GM08714 (cell line): ENCODE measurements around the gene BTBD9.

Experiments used
- H3K4me3 ChIP-seq: fragments of 200-500 bp; sonication (Bioruptor generic); 2 replicates; pipeline ENCODE4 v1.5.1; 2014; ENCODE audit warnings: mild to moderate bottlenecking, low read length, inconsistent platforms
- ZNF274 ChIP-seq: IDR thresholded peaks from 2 replicates; pipeline ENCODE4 v1.6.1; 2012; ENCODE audit warnings: mild to moderate bottlenecking, low read depth, low read length

Gene BTBD9

GRCh38 chr6:38593998-38594665 is 45.6 kb downstream of the BTBD9 start:
- H3K4me3 ChIP-seq = no peak overlapping the region
- no peak for TF ChIP-seq ZNF274

GRCh38 chr6:38593409-38593808 is 46.3 kb downstream of the BTBD9 start:
- no peak for TF ChIP-seq ZNF274
- no peak overlapping the region for H3K4me3 ChIP-seq

DNA sequence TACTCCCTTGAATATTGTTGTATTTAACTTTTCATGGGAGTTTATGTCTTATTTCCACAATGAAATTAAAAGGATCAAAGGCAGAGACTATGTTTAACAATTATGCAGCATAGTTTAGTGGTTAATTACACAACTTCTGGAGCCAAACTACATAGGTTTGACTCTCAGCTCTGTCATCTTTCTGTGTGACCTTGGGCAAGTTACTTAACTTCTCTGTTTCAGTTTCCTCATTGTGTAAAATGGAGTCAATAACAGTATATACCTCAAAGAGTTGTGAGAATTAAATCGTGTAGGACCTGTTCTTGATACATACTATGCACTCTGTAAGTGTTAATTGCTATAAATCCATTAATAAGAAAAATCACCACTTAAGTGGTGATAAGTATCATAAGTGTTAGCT is 48.3 kb downstream of the BTBD9 start:
- TF ChIP-seq ZNF274 = no peak
- H3K4me3 ChIP-seq = no peak overlapping the region

DNA sequence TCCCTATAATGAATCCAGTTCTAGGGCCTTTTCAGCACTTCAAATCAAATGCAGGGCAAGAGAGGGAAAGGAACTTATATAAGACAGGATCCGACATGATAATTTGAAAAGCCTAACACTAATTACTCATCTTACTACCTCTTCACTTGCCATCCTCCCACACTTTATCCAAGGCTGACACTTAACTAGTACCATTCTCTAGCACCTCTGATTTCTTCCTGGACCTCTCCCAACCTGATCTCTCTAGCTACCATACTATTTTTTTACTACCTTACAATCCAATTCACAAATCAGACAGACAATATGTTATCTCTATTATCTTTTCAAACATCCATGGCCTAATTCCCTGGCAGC is 50.4 kb downstream of the BTBD9 start:
- no peak for TF ChIP-seq ZNF274

DNA sequence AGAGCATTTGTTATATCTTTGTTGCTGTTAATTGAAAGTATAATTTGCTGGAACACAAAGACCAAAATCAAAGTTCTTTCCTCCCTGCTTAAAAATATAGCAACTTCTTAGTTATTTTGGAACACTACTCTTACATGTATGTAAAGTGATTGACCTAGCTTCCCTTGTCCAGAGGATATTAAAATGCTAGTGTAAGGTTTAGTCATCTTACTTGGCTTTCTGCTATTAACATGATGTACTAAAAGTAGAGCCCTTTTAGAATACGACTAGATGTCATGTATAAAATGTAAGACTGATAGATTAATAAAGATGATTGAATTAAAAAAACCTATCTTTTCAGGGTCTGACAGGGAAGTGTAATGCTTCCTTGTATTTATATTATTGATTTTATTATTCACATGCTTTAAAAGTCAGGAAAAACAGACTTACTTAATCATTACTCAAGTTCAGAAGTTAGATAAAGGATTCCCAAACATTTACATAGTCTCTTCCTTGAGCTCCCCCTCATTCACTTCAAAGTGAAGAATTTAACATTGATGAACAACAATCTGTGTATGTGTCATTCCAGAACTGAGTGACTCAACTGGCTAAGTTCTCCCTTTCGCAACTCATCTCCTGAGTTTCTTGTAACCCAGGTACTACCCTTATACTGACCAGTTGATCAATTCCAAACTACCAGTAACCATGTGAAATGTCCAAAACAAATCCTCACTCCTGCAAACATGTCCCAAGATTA is 50.9 kb downstream of the BTBD9 start:
- H3K4me3 ChIP-seq = no peak overlapping the region
- no peak for TF ChIP-seq ZNF274

More for the DNA sequence above, 50.4 kb downstream of the BTBD9 start:
- no peak overlapping the region for H3K4me3 ChIP-seq

DNA sequence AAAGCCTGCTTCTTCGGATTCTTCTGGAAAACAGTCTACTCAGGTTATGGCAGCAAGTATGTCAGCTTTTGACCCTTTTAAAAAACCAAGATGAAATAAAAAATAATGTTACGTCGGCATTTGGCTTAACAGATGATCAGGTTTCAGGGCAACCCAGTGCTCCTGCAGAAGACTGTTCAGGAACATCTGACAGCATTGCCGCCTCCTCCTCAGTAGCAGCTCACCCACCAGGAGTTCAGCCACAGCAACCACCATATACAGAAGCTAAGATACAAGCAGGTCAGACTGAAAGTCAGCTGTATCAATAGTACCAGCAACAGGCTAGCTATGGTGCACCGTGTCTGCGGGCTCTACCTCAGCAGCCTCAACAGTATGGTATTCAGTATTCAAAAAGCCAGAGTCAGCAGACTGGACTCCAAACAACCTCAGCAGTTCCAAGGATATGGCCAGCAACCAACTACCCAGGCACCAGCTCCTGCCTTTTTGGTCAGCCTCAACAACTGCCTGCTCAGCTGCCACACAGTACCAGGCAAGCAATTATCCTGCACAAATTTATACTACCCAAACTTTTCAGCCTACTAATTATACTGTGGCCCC is 51.9 kb downstream of the BTBD9 start:
- no peak overlapping the region for H3K4me3 ChIP-seq
- no peak for TF ChIP-seq ZNF274

- no peak overlapping the region for H3K4me3 ChIP-seq
- no peak for TF ChIP-seq ZNF274
Observed at GRCh38 chr6:38586992-38587391, 52.7 kb downstream of the BTBD9 start.

DNA sequence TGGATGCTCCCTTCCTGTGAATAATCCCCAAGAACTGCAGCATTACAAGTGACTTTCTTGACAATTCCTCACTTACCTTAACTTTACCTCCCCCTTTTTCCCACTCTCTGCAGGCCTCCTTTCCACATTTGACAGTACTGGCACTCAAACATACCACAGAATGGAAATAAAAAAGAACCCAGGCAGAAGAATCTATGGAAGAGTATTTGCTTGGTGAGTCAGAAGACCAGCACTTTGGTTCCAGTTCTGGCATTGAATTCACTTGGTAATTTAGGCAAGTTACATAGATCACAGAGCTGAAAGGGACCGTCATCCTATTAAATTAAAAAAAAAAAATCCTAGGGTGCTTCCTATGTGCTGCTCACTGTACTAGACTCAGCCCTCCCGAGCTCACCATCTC is 55.0 kb downstream of the BTBD9 start:
- no peak for TF ChIP-seq ZNF274
- H3K4me3 ChIP-seq = no peak overlapping the region

DNA sequence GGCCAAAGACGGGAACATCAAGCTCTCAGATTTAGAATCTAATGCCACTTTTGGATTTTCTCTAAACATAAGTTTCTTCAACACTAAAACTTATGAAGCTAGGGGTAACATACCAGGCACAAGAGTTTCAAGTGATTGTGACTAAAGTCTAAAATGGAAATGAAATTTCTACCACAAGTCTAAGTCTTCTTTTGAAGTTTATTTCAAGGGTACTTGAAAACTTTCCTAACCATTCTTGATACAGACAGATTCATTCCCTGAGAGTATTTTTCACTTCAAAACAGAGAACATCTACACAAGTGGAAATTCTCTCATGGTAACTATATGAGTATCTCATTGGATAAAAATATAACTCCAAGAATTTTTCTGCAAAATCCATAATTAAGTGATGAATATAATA is 56.2 kb downstream of the BTBD9 start:
- no peak for TF ChIP-seq ZNF274
- no peak overlapping the region for H3K4me3 ChIP-seq

GRCh38 chr6:38580030-38580429 is 59.7 kb downstream of the BTBD9 start:
- H3K4me3 ChIP-seq = no peak overlapping the region
- no peak for TF ChIP-seq ZNF274

- no peak for TF ChIP-seq ZNF274
- no peak overlapping the region for H3K4me3 ChIP-seq
Observed at GRCh38 chr6:38579010-38579628, 60.6 kb downstream of the BTBD9 start.

DNA sequence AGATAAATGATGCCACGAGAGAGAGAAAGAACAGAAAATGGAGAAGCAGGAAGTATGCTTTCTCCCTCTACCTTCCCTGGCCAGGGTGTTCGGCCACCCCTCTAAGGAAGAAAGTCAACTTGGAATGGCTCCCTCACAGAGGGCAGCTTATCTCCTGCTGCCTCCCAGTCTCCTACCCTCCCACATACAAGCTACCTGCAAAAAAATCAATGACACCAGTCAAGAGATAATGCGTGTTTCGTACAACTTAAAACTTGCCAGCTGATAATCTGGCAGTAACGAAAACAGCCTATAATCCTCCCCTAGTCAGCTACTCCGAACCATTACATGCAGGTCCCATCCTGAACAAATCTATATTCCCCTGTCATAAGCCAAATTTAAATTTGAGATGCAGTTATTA is 61.7 kb downstream of the BTBD9 start:
- H3K4me3 ChIP-seq = no peak overlapping the region
- TF ChIP-seq ZNF274 = no peak

DNA sequence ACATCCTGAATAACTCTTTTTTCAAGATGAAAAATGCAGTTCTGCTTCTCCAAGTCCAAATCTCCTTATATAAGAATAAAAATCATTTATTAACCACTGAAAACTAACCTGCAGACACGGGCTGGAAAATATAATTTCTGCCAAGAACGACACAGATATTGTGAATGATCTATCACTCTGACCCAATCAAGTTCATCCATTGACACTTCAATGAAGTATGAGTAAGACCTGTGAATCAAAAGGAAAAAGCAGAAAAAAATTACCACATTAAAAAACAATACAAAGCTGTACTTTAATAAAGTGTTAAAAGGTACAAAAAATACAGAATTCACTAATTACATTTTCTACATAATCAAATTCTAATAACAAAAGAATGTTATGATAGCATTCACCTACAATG is 62.2 kb downstream of the BTBD9 start:
- no peak overlapping the region for H3K4me3 ChIP-seq
- TF ChIP-seq ZNF274 = no peak

- no peak for TF ChIP-seq ZNF274
- no peak overlapping the region for H3K4me3 ChIP-seq
Observed at GRCh38 chr6:38573801-38574395, 65.8 kb downstream of the BTBD9 start.
